ENCODE results near the gene EIF2B5. TPM values are rescaled to one million over a fixed set of nuclear protein-coding genes. Genes with fewer than 3 reads are reported as not detected.

The EIF2B5 gene
- total RNA-seq, 2 experiments from 2014 or later, result 41.1 to 56.7 TPM

GRCh38 chr3:184169896-184170875 lies 35.0 kb downstream of the EIF2B5 start:
- no peak for DNase-seq (ENCODE audit: low spot score)
- Histone ChIP-seq H3K27ac (ENCODE audit: low read depth, low read length, poor library complexity, severe bottlenecking) (no peak overlapping the region), H3K4me2 (ENCODE audit: low read length) (no peak overlapping the region), H3K4me1 (ENCODE audit: insufficient read depth, low read length, poor library complexity, severe bottlenecking) (peaks cover 5% of the 10 kb centered on the region), H3K79me2 (ENCODE audit: insufficient read depth, low read depth, low read length) (peaks cover 2% of the 10 kb centered on the region; the same call in 1 of the 2 replicates), H3K4me3 (ENCODE audit: low read depth, low read length, poor library complexity, severe bottlenecking) (no peak overlapping the region), H3K36me3 (ENCODE audit: insufficient read depth, low read length) (peaks cover 48% of the 10 kb centered on the region), H3K9me3 (ENCODE audit: low read length) (no peaks in the 10 kb centered on the region), H3K9me2 (ENCODE audit: insufficient read depth, low read length) (no peaks in the 10 kb centered on the region), H2AFZ (ENCODE audit: low read length) (no peak overlapping the region), H4K20me1 (ENCODE audit: insufficient read depth, low read length) (no peaks in the 10 kb centered on the region)
- CTCF ChIA-PET (ENCODE audit: unreplicated experiment), result no interaction called here
- POLR2A ChIA-PET, result interaction anchor here (0.9 kb wide), 1 partner anchor 15 kb away, joined by 3 read pairs; the partner anchor contains the start of gene DVL3
- no peak for TF ChIP-seq CTCF (conservative IDR thresholded peaks at IDR 0.05; ENCODE audit: low read length)
- TF ChIP-seq EZH2phosphoT487 (IDR thresholded peaks at IDR 0.05; ENCODE audit: borderline replicate concordance, low read depth, low read length), result no peak
- BruUV-seq (replicated peaks), result no TSS peak
- intact Hi-C loops (cut with micrococcal nuclease; ENCODE audit: unreplicated experiment), result no loop called here

DNA sequence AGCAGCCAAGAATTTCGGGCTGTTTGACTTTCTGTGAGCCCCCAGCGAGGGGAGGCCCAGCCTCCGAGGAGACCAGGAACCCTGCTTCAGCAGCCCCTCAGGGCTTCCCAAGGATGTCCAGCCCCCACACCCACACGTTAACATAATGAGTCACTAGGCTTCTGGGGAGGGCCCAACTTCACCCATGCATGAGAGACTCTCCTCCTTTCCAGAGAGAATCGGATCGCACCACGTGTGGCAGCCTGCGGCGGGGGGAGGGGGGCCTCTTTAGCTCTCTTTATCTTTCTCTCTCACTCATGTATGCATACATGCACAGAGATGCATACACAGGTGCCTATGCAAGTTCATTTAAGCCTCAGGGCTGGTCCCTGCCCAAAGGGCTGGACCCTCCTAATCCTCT lies 36.4 kb downstream of the EIF2B5 start:
- Histone ChIP-seq H2AFZ (ENCODE audit: low read length) (no peak overlapping the region), H3K9me2 (ENCODE audit: insufficient read depth, low read length) (no peaks in the 10 kb centered on the region), H3K79me2 (ENCODE audit: insufficient read depth, low read depth, low read length) (peaks cover 14% of the 10 kb centered on the region), H3K4me3 (ENCODE audit: low read depth, low read length, poor library complexity, severe bottlenecking) (no peak overlapping the region), H3K9me3 (ENCODE audit: low read length) (no peaks in the 10 kb centered on the region), H3K4me2 (ENCODE audit: low read length) (no peak overlapping the region), H4K20me1 (ENCODE audit: insufficient read depth, low read length) (no peaks in the 10 kb centered on the region), H3K4me1 (ENCODE audit: insufficient read depth, low read length, poor library complexity, severe bottlenecking) (peaks cover 17% of the 10 kb centered on the region), H3K27ac (ENCODE audit: low read depth, low read length, poor library complexity, severe bottlenecking) (no peak overlapping the region), H3K36me3 (ENCODE audit: insufficient read depth, low read length) (peaks cover 34% of the 10 kb centered on the region)
- intact Hi-C loops (cut with micrococcal nuclease; ENCODE audit: unreplicated experiment), result no loop called here
- TF ChIP-seq EZH2phosphoT487 (IDR thresholded peaks at IDR 0.05; ENCODE audit: borderline replicate concordance, low read depth, low read length) (no peak), CTCF (conservative IDR thresholded peaks at IDR 0.05; ENCODE audit: low read length) (no peak)
- no TSS peak for BruUV-seq (replicated peaks)
- ChIA-PET CTCF (ENCODE audit: unreplicated experiment) (no interaction called here), POLR2A (no interaction called here)
- no peak for DNase-seq (ENCODE audit: low spot score)

All from OCI-LY7 (cell line).